CD14-positive monocyte (primary cell): ENCODE results near the gene PIWIL4. TPM values are rescaled to one million over a fixed set of nuclear protein-coding genes. Genes with fewer than 3 reads are reported as not detected.

Experiments used
- DNase-seq, 3 donors: peaks; one replicate each; pipeline ENCODE4 v3.0.0-alpha.2; 2011 to 2022
- H2AFZ ChIP-seq: 2 replicates; pipeline ENCODE4 v1.6.0; 2012; ENCODE audit warnings: mild to moderate bottlenecking, low read depth, low read length, inconsistent platforms; ENCODE audit not compliant: insufficient read depth, poor library complexity, severe bottlenecking
- H3K27ac ChIP-seq, 2 donors: 1 replicate in 1 of 2; 2 replicates in 1 of 2; pipeline ENCODE4 v1.5.1; 2012 to 2013; ENCODE audit warnings: low read length in 2 of 2, control low read depth in 1 of 2, inconsistent platforms in 1 of 2, low read depth in 1 of 2, mild to moderate bottlenecking in 1 of 2
- H3K27me3 ChIP-seq, 2 donors: one replicate each; pipeline versions ENCODE4 v1.6.0 to v1.6.1; 2011 to 2013; ENCODE audit warnings: low read length in 2 of 2; ENCODE audit not compliant: control insufficient read depth in 2 of 2, insufficient read depth in 2 of 2
- H3K36me3 ChIP-seq, 2 donors: replicated peaks in 1 of 2; 1 replicate in 1 of 2; 2 replicates in 1 of 2; pipeline versions ENCODE4 v1.5.1 to v1.6.1; 2012 to 2013; ENCODE audit warnings: low read length in 2 of 2, control low read depth in 1 of 2, inconsistent platforms in 1 of 2, mild to moderate bottlenecking in 1 of 2; ENCODE audit not compliant: insufficient read depth in 2 of 2, control insufficient read depth in 1 of 2
- H3K4me1 ChIP-seq, 2 donors: 1 replicate in 1 of 2; 2 replicates in 1 of 2; pipeline versions ENCODE4 v1.5.1 to v1.6.1; 2012 to 2013; ENCODE audit warnings: low read length in 2 of 2, control low read depth in 1 of 2, inconsistent platforms in 1 of 2, mild to moderate bottlenecking in 1 of 2, moderate library complexity in 1 of 2; ENCODE audit not compliant: insufficient read depth in 2 of 2, control insufficient read depth in 1 of 2
- H3K4me2 ChIP-seq: replicated peaks from 2 replicates; pipeline ENCODE3; 2012; ENCODE audit warnings: low read length, moderate library complexity, mild to moderate bottlenecking; ENCODE audit not compliant: poor library complexity, severe bottlenecking; ENCODE audit errors: extremely low read depth
- H3K4me3 ChIP-seq, 3 experiments: fragments of 200-600 bp in 1 of 3; sonication (generic) in 1 of 3; replicated peaks in 1 of 3; 1 replicate in 2 of 3; 2 replicates in 1 of 3; pipeline ENCODE4 v1.5.1; 2011 to 2013; ENCODE audit warnings: low read length in 3 of 3, mild to moderate bottlenecking in 3 of 3, control low read depth in 2 of 3, low read depth in 2 of 3, inconsistent platforms in 1 of 3, moderate library complexity in 1 of 3
- H3K79me2 ChIP-seq: 2 replicates; pipeline ENCODE4 v1.6.0; 2012; ENCODE audit warnings: mild to moderate bottlenecking, control low read depth, inconsistent platforms, low read length, moderate library complexity; ENCODE audit not compliant: insufficient read depth
- H3K9ac ChIP-seq: 2 replicates; pipeline ENCODE4 v1.6.0; 2017; ENCODE audit warnings: low read length, mild to moderate bottlenecking; ENCODE audit not compliant: insufficient read depth, poor library complexity, severe bottlenecking
- H3K9me3 ChIP-seq, 2 donors: replicated peaks in 1 of 2; 1 replicate in 1 of 2; 2 replicates in 1 of 2; pipeline versions ENCODE4 v1.5.1 to v1.6.1; 2012 to 2013; ENCODE audit warnings: low read length in 2 of 2, control low read depth in 1 of 2; ENCODE audit not compliant: control insufficient read depth in 1 of 2, insufficient read depth in 1 of 2
- H4K20me1 ChIP-seq: 2 replicates; pipeline ENCODE4 v1.6.0; 2012; ENCODE audit warnings: mild to moderate bottlenecking, low read length, control low read depth, moderate library complexity; ENCODE audit not compliant: insufficient read depth
- H3K27ac Mint-ChIP-seq, 7 donors: one replicate each; pipeline ENCODE4 v1.8.0; 2020; ENCODE audit warnings: mild to moderate bottlenecking in 7 of 7, mixed read lengths in 7 of 7, moderate library complexity in 6 of 7, inconsistent platforms in 2 of 7
- H3K27me3 Mint-ChIP-seq, 3 donors: one replicate each; pipeline ENCODE4 v1.8.0; 2021 to 2022; ENCODE audit warnings: low read depth in 3 of 3, mild to moderate bottlenecking in 3 of 3, mixed read lengths in 3 of 3, moderate library complexity in 3 of 3, inconsistent platforms in 1 of 3
- H3K36me3 Mint-ChIP-seq, 2 donors: one replicate each; pipeline ENCODE4 v1.8.0; 2020; ENCODE audit warnings: mixed read lengths in 2 of 2, inconsistent platforms in 1 of 2, mild to moderate bottlenecking in 1 of 2
- H3K4me1 Mint-ChIP-seq: one replicate; pipeline ENCODE4 v1.8.0; 2020; ENCODE audit warnings: mild to moderate bottlenecking, mixed read lengths
- H3K4me3 Mint-ChIP-seq, 2 donors: one replicate each; pipeline ENCODE4 v1.8.0; 2020; ENCODE audit warnings: mild to moderate bottlenecking in 2 of 2, mixed read lengths in 2 of 2, moderate library complexity in 1 of 2
- H3K9me3 Mint-ChIP-seq, 7 donors: one replicate each; pipeline ENCODE4 v1.8.0; 2020 to 2022; ENCODE audit warnings: mixed read lengths in 7 of 7, mild to moderate bottlenecking in 6 of 7, moderate library complexity in 6 of 7, inconsistent platforms in 2 of 7
- WGBS: methylation state at CpG from one replicate; pipeline ENCODE4 v1.1.5; 2013; ENCODE audit warnings: missing lambda C conversion rate; ENCODE audit not compliant: insufficient coverage; 5-methylcytosine and 5-hydroxymethylcytosine counted together
- intact Hi-C, 2 donors: fragments of 100-400 bp; cut with micrococcal nuclease; formaldehyde crosslinking; loops; one replicate each; pipeline versions ENCODE4 v1.15.0 to v1.15.1; 2023
- polyA minus RNA-seq: library from RNA; depleted of rRNA, polyadenylated mRNA; stranded (reverse); fragments of >200 nt; gene quantifications from 2 replicates; pipeline ENCODE4 v1.2.3, GENCODE V29; 2012
- polyA plus RNA-seq, 3 donors: library from polyadenylated mRNA; depleted of rRNA in 1 of 3; unstranded in 2 of 3; stranded (reverse) in 1 of 3; fragments of 300-500 nt in 2 of 3; fragments of >200 nt in 1 of 3; fragmentation: Illumina TruSeq in 2 of 3; gene quantifications; 1 replicate in 2 of 3; 2 replicates in 1 of 3; pipeline ENCODE4 v1.2.3, GENCODE V29; 2012 to 2021
- total RNA-seq, 12 experiments: library from RNA in 1 of 12; stranded (reverse) in 1 of 12; fragments of 120-200 nt in 1 of 12; gene quantifications; one replicate each; pipeline ENCODE4 v1.2.4 and lab custom pipeline; 2013 to 2026; ENCODE audit warnings: mixed read lengths in 6 of 12, inconsistent platforms in 1 of 12
- TF ChIP-seq, protein P1 (sequence below): fragments of 200-600 bp; IDR thresholded peaks from one replicate; pipeline ENCODE4 v1.8.0; 2022; ENCODE audit warnings: antibody characterized with exemption, mild to moderate bottlenecking

Gene PIWIL4
- 6.5 TPM for total RNA-seq (2013)
- polyA plus RNA-seq: 10 to 100 TPM in 1 of 3 donors, 1 to 10 TPM in 1, under 1 TPM in 1; 0.98 to 14.2 (median 1.1) TPM
- 5.3 and 8.1 TPM in 2 replicates for polyA minus RNA-seq
- 5.4 to 23.0 (median 17.2) reads per million in 11 experiments for total RNA-seq (lab: John Stamatoyannopoulos, UW)

DNA sequence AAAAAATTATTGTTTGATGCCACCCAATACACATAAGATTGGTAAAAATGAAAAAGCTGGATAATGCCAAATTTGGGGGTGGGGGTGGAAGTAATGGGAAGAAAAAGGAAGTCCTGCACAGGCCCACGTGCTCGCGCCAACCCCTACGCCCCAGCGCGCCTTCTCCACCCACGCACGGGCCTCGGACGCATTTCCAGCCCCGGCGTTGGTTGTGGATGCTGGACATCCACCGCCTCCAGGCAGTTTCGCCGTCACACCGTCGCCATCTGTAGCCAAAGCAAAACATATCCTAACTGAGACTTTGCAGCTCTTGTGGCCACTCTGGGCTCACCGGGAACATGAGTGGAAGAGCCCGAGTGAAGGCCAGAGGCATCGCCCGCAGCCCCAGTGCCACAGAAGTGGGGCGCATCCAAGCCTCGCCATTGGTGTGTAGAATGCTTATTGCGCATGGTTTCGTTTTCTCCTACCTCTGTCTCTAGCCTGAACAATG, at the start of gene PIWIL4:
PIWIL4 (plus strand) TSS at position 188 of the 490 bp plus-strand sequence; CDS start at position 339, 151 bp downstream.
- no peak for DNase-seq
- peaks cover 0 to 2% (median 0%) of the 10 kb centered on the region in 7 donors for H3K9me3 Mint-ChIP-seq
- peaks cover 27% of the 10 kb centered on the region for H3K4me1 Mint-ChIP-seq
- Histone ChIP-seq H3K36me3 (no peaks in the 10 kb centered on the region), H3K9me3 (no peaks in the 10 kb centered on the region), H3K27me3 (no peaks in the 10 kb centered on the region), H3K79me2 (peaks cover 77% of the 10 kb centered on the region), H3K4me1 (peaks cover 10 to 17% of the 10 kb centered on the region in 2 donors), H3K9ac (no peak within 1 kb of the TSS), H3K4me3 (no peak within 1 kb of the TSS), H2AFZ (no peak within 1 kb of the TSS), H3K4me2 (no peak within 1 kb of the TSS), H3K27ac (no peak within 1 kb of the TSS), H4K20me1 (no peaks in the 10 kb centered on the region)
- H3K36me3 Mint-ChIP-seq: peaks cover 9 to 14% of the 10 kb centered on the region in 2 donors
- intact Hi-C loops: no loop called here
- no peak within 1 kb of the TSS for H3K4me3 Mint-ChIP-seq
- no peaks in the 10 kb centered on the region for H3K27me3 Mint-ChIP-seq
- TF ChIP-seq, protein P1, sequence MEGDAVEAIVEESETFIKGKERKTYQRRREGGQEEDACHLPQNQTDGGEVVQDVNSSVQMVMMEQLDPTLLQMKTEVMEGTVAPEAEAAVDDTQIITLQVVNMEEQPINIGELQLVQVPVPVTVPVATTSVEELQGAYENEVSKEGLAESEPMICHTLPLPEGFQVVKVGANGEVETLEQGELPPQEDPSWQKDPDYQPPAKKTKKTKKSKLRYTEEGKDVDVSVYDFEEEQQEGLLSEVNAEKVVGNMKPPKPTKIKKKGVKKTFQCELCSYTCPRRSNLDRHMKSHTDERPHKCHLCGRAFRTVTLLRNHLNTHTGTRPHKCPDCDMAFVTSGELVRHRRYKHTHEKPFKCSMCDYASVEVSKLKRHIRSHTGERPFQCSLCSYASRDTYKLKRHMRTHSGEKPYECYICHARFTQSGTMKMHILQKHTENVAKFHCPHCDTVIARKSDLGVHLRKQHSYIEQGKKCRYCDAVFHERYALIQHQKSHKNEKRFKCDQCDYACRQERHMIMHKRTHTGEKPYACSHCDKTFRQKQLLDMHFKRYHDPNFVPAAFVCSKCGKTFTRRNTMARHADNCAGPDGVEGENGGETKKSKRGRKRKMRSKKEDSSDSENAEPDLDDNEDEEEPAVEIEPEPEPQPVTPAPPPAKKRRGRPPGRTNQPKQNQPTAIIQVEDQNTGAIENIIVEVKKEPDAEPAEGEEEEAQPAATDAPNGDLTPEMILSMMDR: no peak
- H3K27ac Mint-ChIP-seq: peak within 1 kb of the TSS in 1 of 7 donors; percentile 66
- WGBS: 96% methylated on average over 12 of the region's 25 CpGs

DNA sequence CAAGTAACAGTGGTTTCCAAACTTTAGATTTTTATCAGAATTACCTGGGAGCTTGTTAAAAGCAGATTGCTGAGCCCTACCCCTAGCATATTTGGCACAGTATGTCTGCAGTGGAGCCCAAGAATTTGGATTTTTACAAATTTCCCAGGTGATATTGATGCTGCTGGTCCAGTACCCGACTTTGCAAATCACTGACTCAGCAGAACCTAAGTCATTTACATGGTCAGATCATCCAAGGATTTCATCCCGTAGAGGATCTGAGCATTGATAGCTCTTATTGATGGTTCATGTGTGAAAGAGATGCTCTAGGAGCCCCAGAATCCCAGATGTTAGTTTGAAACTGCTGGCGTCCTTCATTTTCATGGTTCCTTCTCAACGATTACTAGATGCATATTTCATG, 48.9 kb upstream of the PIWIL4 start:
- Histone ChIP-seq H3K79me2 (no peaks in the 10 kb centered on the region), H3K27me3 (no peaks in the 10 kb centered on the region), H3K4me2 (no peak overlapping the region), H2AFZ (no peak overlapping the region), H4K20me1 (no peaks in the 10 kb centered on the region), H3K4me3 (no peak overlapping the region), H3K9me3 (no peaks in the 10 kb centered on the region), H3K4me1 (peaks cover 4 to 11% of the 10 kb centered on the region in 2 donors), H3K36me3 (no peaks in the 10 kb centered on the region), H3K9ac (no peak overlapping the region), H3K27ac (no peak overlapping the region)
- Mint-ChIP-seq H3K27ac (no peak overlapping the region), H3K36me3 (no peaks in the 10 kb centered on the region), H3K9me3 (peaks cover 0 to 2% (median 0%) of the 10 kb centered on the region in 7 donors), H3K4me1 (peaks cover 6% of the 10 kb centered on the region), H3K4me3 (no peak overlapping the region), H3K27me3 (peaks cover 0 to 2% (median 1%) of the 10 kb centered on the region in 3 donors)
- intact Hi-C loops: loop anchor here in 1 of 2 donors (2.0 kb wide), 1 partner anchor 81 kb away; no protein-coding TSS in a partner anchor
- no CpG with 5 or more reads among the region's 4 CpGs for WGBS
- TF ChIP-seq, protein P1: no peak
- no peak for DNase-seq
